Lung (tissue), 12 donors: ENCODE measurements around the gene PIEZO1. TPM values are rescaled to one million over a fixed set of nuclear protein-coding genes. Genes with fewer than 3 reads are reported as not detected.

ENCODE experiments used
- ATAC-seq: fragments of 200-7000 bp; cut with Tn5 transposase; one replicate; pipeline ENCODE4 v1.9.1; 2020; ENCODE audit warnings: moderate number of reproducible peaks; ENCODE audit not compliant: insufficient read depth, low FRiP score
- DNase-seq, 3 donors: peaks; one replicate each; pipeline ENCODE4 v3.0.0-alpha.2; 2013 to 2017
- H3K27ac ChIP-seq, 2 donors: one replicate each; pipeline ENCODE4 v1.5.1; 2013; ENCODE audit warnings: mild to moderate bottlenecking in 2 of 2, moderate library complexity in 2 of 2, control low read depth in 1 of 2, inconsistent platforms in 1 of 2, low read depth in 1 of 2, low read length in 1 of 2
- H3K27me3 ChIP-seq, 3 donors: one replicate each; pipeline ENCODE4 v1.5.1; 2013; ENCODE audit warnings: low read length in 2 of 3; ENCODE audit not compliant: control insufficient read depth in 3 of 3, insufficient read depth in 3 of 3
- H3K36me3 ChIP-seq, 4 donors: one replicate each; pipeline ENCODE4 v1.5.1; 2013; ENCODE audit warnings: low read length in 4 of 4, mild to moderate bottlenecking in 1 of 4, moderate library complexity in 1 of 4; ENCODE audit not compliant: control insufficient read depth in 4 of 4, insufficient read depth in 4 of 4
- H3K4me1 ChIP-seq, 5 donors: one replicate each; pipeline ENCODE4 v1.5.1; 2013; ENCODE audit warnings: low read length in 5 of 5, mild to moderate bottlenecking in 2 of 5, moderate library complexity in 1 of 5; ENCODE audit not compliant: control insufficient read depth in 5 of 5, insufficient read depth in 5 of 5
- H3K4me3 ChIP-seq: one replicate; pipeline ENCODE4 v1.5.1; 2013; ENCODE audit warnings: mild to moderate bottlenecking, control low read depth, moderate library complexity
- H3K9ac ChIP-seq, 2 donors: one replicate each; pipeline ENCODE4 v1.5.1; 2013; ENCODE audit warnings: low read length in 2 of 2, control low read depth in 1 of 2; ENCODE audit not compliant: insufficient read depth in 1 of 2
- H3K9me3 ChIP-seq, 4 donors: one replicate each; pipeline ENCODE4 v1.5.1; 2013; ENCODE audit warnings: low read length in 3 of 4, mild to moderate bottlenecking in 1 of 4, moderate library complexity in 1 of 4; ENCODE audit not compliant: control insufficient read depth in 4 of 4, insufficient read depth in 3 of 4
- WGBS, 2 donors: extraction: QIAGEN DNeasy Blood & Tissue Kit; methylation state at CpG; one replicate each; pipeline ENCODE4 v1.1.7; 2013; 5-methylcytosine and 5-hydroxymethylcytosine counted together
- polyA plus RNA-seq, 2 donors: library from polyadenylated mRNA; stranded (reverse); fragments of 200-250 nt; gene quantifications; one replicate each; pipeline ENCODE4 v1.2.1, GENCODE V29; 2013
- total RNA-seq, 2 donors: library from RNA; depleted of rRNA in 1 of 2; stranded (reverse); fragments of >200 nt in 1 of 2; gene quantifications; one replicate each; pipeline ENCODE4 v1.2.1, GENCODE V29; 2014 to 2021
- TF ChIP-seq, protein P1 (sequence below): IDR thresholded peaks from 2 replicates; pipeline ENCODE4 v1.5.1; 2012; ENCODE audit warnings: mild to moderate bottlenecking; ENCODE audit errors: control extremely low read depth, extremely low read depth
- donor health status: control.
- donor health status: control.
- donor health status: Bipolar disorder and iron deficiency.
- donor health status: healthy.
- donor health status: DM: yes; HTN: yes; CAD: no.

PIEZO1 gene
- total and polyA plus RNA-seq, 4 donors, result 113 to 207 (median 190) TPM

DNA sequence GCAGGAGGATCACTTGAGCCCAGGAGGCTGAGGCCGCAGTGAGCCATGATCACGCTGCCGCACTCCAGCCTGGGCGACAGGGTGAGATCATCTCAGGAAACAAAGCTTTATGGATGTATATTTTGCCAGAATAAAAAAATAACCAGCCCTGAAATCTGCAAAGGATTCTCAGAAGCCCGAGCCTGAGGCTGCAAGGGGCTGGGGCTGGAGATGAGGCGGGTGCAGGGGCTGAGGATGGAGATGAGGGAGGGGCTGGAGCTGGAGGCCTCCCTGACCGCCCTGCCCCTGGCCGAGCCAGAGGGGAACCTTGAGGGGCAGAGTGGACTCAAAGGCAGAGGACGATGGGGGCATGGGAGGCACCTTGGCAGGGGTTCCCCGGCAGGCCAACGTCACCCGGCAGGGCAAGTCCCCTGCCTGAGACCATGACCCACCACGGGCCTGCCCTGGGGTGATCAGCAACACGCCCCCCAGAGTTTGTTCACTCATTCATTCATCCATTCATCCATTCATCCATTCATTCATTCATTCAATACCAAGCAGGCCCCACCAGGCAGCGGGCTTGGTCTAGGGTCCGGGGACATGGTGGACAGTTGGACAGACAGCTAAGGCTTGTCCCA lies 32.5 kb downstream of the PIEZO1 start:
- WGBS, 2 donors, result 91 to 93% methylated on average over 16 of the region's 16 CpGs
- no peak overlapping the region for H3K4me3 ChIP-seq
- H3K9me3 ChIP-seq, result no peaks in the 10 kb centered on the region
- no peak overlapping the region for H3K27ac ChIP-seq
- DNase-seq (no peak), ATAC-seq (no peak)
- H3K4me1 ChIP-seq, result peaks cover 0 to 1% (median 0%) of the 10 kb centered on the region in 5 donors
- H3K27me3 ChIP-seq, result no peaks in the 10 kb centered on the region
- no peak overlapping the region for H3K9ac ChIP-seq
- TF ChIP-seq, protein P1, sequence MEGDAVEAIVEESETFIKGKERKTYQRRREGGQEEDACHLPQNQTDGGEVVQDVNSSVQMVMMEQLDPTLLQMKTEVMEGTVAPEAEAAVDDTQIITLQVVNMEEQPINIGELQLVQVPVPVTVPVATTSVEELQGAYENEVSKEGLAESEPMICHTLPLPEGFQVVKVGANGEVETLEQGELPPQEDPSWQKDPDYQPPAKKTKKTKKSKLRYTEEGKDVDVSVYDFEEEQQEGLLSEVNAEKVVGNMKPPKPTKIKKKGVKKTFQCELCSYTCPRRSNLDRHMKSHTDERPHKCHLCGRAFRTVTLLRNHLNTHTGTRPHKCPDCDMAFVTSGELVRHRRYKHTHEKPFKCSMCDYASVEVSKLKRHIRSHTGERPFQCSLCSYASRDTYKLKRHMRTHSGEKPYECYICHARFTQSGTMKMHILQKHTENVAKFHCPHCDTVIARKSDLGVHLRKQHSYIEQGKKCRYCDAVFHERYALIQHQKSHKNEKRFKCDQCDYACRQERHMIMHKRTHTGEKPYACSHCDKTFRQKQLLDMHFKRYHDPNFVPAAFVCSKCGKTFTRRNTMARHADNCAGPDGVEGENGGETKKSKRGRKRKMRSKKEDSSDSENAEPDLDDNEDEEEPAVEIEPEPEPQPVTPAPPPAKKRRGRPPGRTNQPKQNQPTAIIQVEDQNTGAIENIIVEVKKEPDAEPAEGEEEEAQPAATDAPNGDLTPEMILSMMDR, result no peak
- H3K36me3 ChIP-seq, result peaks cover 0 to 23% (median 0%) of the 10 kb centered on the region in 4 donors

GRCh38 chr16:88750854-88751253 lies 34.2 kb downstream of the PIEZO1 start:
- no peaks in the 10 kb centered on the region for H3K27me3 ChIP-seq
- 85 to 86% methylated on average over 12 of the region's 12 CpGs for WGBS, 2 donors
- no peaks in the 10 kb centered on the region for H3K9me3 ChIP-seq
- H3K4me1 ChIP-seq, result peaks cover 0 to 12% (median 0%) of the 10 kb centered on the region in 5 donors
- H3K27ac ChIP-seq, result no peak overlapping the region
- TF ChIP-seq, protein P1, result no peak
- no peak overlapping the region for H3K4me3 ChIP-seq
- ATAC-seq, result no peak
- DNase-seq, result no peak
- H3K9ac ChIP-seq, result no peak overlapping the region
- H3K36me3 ChIP-seq, result peaks cover 0 to 23% (median 0%) of the 10 kb centered on the region in 4 donors

DNA sequence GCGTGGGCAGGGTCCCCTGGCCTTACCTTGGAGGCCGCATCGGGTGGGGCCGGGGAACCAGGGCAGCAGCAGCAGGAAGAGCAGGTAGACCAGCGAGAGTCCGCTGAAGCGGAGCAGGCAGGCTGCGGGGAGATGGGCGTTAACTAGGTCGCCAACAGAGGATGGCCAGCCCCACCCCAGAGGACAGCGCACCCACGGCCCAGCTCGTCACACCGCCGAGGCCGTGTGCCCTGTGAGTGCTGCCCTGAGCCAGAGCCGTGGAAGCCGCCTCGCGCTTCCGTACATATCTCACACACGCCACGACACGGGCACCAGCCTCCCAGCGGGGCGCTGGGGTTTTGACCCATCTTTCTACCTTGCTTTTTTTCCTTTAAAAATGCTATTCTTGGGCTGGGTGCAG lies 35.7 kb downstream of the PIEZO1 start:
- H3K36me3 ChIP-seq, result peaks cover 0 to 23% (median 0%) of the 10 kb centered on the region in 4 donors
- peaks cover 0 to 14% (median 0%) of the 10 kb centered on the region in 5 donors for H3K4me1 ChIP-seq
- no peak overlapping the region for H3K27ac ChIP-seq
- DNase-seq, result no peak
- ATAC-seq, result no peak
- H3K27me3 ChIP-seq, result no peaks in the 10 kb centered on the region
- no peak overlapping the region for H3K9ac ChIP-seq
- WGBS, 2 donors, result 97 to 98% methylated on average over 26 of the region's 26 CpGs
- no peaks in the 10 kb centered on the region for H3K9me3 ChIP-seq
- TF ChIP-seq, protein P1, result no peak
- no peak overlapping the region for H3K4me3 ChIP-seq

DNA sequence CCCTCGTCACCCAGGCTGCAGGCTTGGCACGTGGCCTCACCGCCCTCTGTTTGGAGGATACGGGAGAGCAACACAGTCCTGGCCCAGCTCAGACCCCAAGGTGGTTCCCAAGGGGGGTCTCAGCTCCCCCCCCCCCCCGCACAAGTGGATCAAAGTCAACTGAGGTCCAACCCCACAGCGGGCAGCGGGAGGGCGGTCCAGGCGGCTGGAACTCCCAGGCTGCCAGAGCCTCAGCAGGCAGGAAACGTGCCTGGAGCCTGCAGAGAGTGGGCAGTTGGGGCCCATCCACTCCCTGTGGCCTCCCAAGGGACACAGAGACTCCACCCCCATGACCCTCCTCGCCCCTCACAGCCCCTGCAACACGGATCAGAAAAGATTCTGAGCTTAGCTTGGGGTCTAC lies 36.7 kb downstream of the PIEZO1 start:
- no peaks in the 10 kb centered on the region for H3K27me3 ChIP-seq
- WGBS, 2 donors, result 79 to 86% methylated on average over 12 of the region's 12 CpGs
- TF ChIP-seq, protein P1, result no peak
- ATAC-seq (no peak), DNase-seq (no peak)
- no peak overlapping the region for H3K27ac ChIP-seq
- no peak overlapping the region for H3K9ac ChIP-seq
- H3K9me3 ChIP-seq, result no peaks in the 10 kb centered on the region
- peaks cover 0 to 20% (median 0%) of the 10 kb centered on the region in 4 donors for H3K36me3 ChIP-seq
- peaks cover 0 to 20% (median 0%) of the 10 kb centered on the region in 5 donors for H3K4me1 ChIP-seq
- H3K4me3 ChIP-seq, result no peak overlapping the region
